Endothelial cell of hepatic sinusoid (primary cell): ENCODE data around the gene CASKIN1.

Source experiments
- in situ Hi-C: cut with HindIII; loops from 2 replicates; pipeline ENCODE4 v1.10.0; 2017; ENCODE audit warnings: low sequenced_read_pairs

Gene CASKIN1

GRCh38 chr16:2176047-2176446 is 20.4 kb downstream of the CASKIN1 start:
- in situ Hi-C loops = no loop called here

- in situ Hi-C loops = no loop called here
Observed at GRCh38 chr16:2175454-2175853, 21.0 kb downstream of the CASKIN1 start.

- in situ Hi-C loops = loop anchor here (25.0 kb wide), 2 partner anchors 263 to 312 kb away; partner anchors contain the start of genes CCNF and MEIOB
Observed at GRCh38 chr16:2174396-2175131, 21.8 kb downstream of the CASKIN1 start.

DNA sequence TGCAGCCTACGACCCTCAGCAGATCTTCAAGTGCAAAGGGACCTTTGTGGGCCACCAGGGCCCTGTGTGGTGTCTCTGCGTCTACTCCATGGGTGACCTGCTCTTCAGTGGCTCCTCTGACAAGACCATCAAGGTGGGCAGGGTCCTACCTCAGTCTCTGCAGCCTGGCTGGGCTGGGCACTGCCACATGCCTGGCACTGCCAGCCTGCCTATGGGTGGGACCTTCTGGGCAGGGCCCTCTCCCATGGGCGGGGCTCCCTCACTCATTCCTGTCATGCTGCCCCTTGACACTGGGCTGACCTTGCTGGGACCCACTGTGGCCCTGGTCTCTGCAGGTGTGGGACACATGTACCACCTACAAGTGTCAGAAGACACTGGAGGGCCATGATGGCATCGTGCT is 22.5 kb downstream of the CASKIN1 start:
- in situ Hi-C loops = loop anchor here (25.0 kb wide), 2 partner anchors 263 to 312 kb away; partner anchors contain the start of genes CCNF and MEIOB

DNA sequence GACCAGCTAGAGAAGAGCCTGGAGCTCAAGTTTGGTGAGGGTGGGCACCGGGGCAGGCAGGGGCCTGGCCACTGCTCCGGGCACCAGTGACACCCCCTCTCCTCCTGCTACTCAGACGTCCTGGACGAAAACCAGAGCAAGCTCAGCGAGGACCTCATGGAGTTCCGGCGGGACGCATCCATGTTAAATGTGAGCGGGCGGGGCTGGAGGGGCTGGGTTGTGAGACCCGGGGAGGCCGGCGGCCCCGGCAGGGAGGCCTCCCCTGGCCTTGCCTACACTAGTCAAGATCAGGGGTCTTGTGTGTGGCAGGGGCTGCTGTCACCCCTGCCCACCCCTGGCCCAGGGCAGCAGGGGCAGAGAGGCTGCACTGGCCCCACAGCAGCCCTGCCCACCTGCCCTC is 23.0 kb downstream of the CASKIN1 start:
- in situ Hi-C loops = loop anchor here (25.0 kb wide), 2 partner anchors 264 to 311 kb away; partner anchors contain the start of genes CCNF and MEIOB

DNA sequence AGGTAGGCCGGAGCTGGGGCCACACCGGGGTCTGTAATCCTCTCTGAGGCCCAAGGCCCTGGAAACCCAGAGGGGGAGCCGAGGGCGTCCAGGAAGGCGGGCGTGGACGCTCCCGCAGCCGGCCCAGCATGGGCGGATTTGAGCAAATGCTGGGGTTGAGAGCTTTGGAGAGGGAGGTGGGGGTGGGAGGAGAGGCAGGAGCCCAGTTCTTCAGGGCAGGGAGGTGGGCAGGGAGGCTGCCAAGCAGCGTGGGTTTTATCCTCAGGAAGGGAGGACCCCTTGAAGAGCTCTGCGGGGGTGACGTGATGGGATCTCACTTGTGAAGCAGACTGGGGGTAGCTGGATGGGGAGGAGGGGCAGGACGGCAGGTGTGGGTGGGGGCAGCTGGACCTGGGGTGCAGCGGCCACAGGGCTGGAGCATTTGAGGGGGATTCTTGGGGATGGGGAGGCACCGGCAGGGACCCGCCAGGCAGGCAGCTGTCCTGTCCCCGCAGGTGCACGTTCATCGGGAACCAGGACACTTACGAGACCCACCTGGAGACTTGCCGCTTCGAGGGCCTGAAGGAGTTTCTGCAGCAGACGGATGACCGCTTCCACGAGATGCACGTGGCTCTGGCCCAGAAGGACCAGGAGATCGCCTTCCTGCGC is 23.6 kb downstream of the CASKIN1 start:
- in situ Hi-C loops = loop anchor here (25.0 kb wide), 2 partner anchors 264 to 311 kb away; partner anchors contain the start of genes CCNF and MEIOB

DNA sequence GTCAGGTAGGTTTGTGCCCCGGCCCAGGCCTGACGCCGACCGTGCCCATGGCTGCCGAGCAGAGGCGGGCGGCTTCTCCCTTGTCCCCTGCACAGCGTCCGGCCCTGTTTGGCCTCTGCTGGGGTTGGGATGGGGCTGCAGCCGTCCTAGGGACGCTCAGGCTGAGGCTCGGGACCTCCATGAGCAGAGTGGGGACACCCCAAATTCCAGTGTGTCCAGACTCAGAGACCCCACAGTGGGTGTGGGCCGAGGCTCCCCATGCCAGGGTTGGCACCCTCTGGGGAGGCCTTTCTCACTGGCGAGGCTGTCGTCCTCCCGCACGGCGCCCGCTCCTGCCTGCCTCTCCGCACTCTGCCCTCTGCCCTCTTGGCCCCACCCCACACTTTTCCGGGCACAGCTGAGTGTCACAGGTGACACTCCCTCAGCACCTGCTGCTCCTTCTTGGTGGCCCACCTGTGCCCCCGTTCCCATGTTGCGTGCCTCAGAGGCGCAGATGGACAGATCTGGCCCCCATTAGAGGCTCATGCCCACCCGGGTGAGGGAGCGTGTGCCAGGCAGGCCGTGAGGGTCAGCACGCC is 24.7 kb downstream of the CASKIN1 start:
- in situ Hi-C loops = loop anchor here (25.0 kb wide), 2 partner anchors 266 to 309 kb away; partner anchors contain the start of genes CCNF and MEIOB

GRCh38 chr16:2170587-2171435 is 25.6 kb downstream of the CASKIN1 start:
- in situ Hi-C loops = loop anchor here (25.0 kb wide), 2 partner anchors 266 to 309 kb away; partner anchors contain the start of genes CCNF and MEIOB

- in situ Hi-C loops = loop anchor here (25.0 kb wide), 2 partner anchors 267 to 308 kb away; partner anchors contain the start of genes CCNF and MEIOB
Observed at GRCh38 chr16:2170080-2170479, 26.3 kb downstream of the CASKIN1 start.

GRCh38 chr16:2167068-2167638 is 29.3 kb downstream of the CASKIN1 start:
- in situ Hi-C loops = loop anchor here (5.0 to 25.0 kb wide), 6 partner anchors 90 to 338 kb away; partner anchors contain the start of genes CCNF, MEIOB, NDUFB10 and RPL3L

- in situ Hi-C loops = loop anchor here (5.0 to 25.0 kb wide), 6 partner anchors 89 to 338 kb away; partner anchors contain the start of genes CCNF, MEIOB, NDUFB10 and RPL3L
Observed at GRCh38 chr16:2166263-2167067, 29.9 kb downstream of the CASKIN1 start.

DNA sequence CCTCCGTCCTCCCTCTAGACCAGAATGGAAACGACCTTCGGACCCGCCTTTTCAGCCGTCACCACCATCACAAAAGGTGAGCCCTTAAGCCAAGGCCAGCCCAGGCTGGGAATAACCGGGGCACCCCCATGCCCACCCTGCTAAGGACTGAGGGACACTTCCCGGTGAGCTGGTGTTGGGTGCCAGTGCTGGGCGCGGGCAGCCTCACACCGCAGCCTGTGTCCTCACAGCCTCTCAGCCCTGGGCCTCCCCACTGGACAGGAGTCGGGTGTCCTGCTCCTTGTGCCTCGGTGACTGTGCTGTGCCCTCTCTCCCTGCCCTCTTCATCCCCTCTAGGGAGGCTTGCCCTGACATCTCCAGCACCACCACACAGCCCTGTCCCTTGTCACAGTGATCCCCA is 30.5 kb downstream of the CASKIN1 start:
- in situ Hi-C loops = loop anchor here (5.0 to 25.0 kb wide), 6 partner anchors 89 to 339 kb away; partner anchors contain the start of genes CCNF, MEIOB, NDUFB10 and RPL3L

DNA sequence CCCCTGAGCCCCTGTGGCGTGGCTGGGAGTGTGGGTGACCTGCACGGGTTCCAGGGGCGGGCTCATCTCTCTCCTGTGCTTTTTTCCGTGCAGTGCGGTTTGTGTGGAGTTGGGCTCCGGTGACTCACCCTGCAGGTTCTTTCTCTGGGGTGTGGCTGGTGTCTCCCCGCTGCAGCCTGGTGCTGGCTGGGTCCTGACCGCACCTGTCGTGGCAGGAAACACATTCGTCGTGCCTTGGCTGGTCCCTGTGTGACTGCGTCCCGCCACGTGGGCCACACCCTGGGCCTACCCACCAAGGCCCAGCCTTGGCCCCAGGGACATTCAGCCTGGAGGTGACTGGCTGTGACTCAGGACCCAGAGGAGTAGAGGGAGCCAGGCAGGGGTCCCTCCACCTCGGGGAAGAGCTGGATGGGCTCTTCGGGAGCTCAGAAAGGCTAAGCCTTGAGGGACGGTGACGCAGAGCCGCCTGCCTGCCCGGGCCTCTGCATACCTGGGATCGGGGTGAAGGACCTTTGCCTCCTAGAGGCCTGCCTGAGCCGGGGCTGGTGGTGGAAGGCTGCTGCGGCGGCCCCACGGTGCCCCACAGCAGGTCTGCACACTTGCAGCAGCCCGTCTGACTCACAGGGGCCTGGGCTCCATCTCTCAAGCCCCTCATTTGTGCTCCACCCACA is 33.1 kb downstream of the CASKIN1 start:
- in situ Hi-C loops = loop anchor here (10.0 to 25.0 kb wide), 4 partner anchors 209 to 341 kb away; partner anchors contain the start of genes CCNF, MEIOB, NDUFB10 and RPL3L

GRCh38 chr16:2162676-2163118 is 33.7 kb downstream of the CASKIN1 start:
- in situ Hi-C loops = loop anchor here (10.0 to 25.0 kb wide), 4 partner anchors 208 to 342 kb away; partner anchors contain the start of genes CCNF, MEIOB, NDUFB10 and RPL3L

GRCh38 chr16:2161911-2162310 is 34.5 kb downstream of the CASKIN1 start:
- in situ Hi-C loops = loop anchor here (10.0 to 25.0 kb wide), 4 partner anchors 207 to 343 kb away; partner anchors contain the start of genes CCNF, MEIOB, NDUFB10 and RPL3L

- in situ Hi-C loops = loop anchor here (10.0 to 25.0 kb wide), 4 partner anchors 206 to 344 kb away; partner anchors contain the start of genes CCNF, MEIOB, NDUFB10 and RPL3L
Observed at GRCh38 chr16:2160915-2161551, 35.4 kb downstream of the CASKIN1 start.

- in situ Hi-C loops = loop anchor here (25.0 kb wide), 2 partner anchors 278 to 297 kb away; partner anchors contain the start of genes CCNF and MEIOB
Observed at GRCh38 chr16:2159175-2159838, 37.1 kb downstream of the CASKIN1 start.
